ENCODE data around the gene EYS. TPM values are rescaled to one million over a fixed set of nuclear protein-coding genes. Genes with fewer than 3 reads are reported as not detected.

EYS gene
- total RNA-seq, 1 donor from 2014 or later = 0.31 TPM

DNA sequence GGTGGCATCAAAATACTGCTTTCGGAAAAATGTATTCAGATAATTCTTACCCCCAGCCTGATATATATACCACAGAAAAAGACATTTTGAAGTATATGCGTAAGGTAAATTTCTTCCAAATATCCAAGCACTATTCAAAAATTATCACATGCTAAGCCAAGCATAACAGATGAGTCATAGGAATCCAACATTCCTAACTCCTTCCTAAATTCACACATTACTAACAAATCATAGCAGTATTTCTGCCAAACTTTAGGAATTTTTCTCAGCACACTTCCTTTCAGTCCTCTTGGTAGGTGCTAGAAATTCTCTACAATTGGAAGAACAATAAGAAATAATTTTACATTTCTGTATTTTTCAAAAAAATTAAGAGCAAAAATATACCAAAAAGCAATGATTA lies 417.5 kb downstream of the EYS start:
- intact Hi-C loops (cut with DNase I) = no loop called here
- no peak for DNase-seq (ENCODE audit: low spot score)
- no peak for ATAC-seq

DNA sequence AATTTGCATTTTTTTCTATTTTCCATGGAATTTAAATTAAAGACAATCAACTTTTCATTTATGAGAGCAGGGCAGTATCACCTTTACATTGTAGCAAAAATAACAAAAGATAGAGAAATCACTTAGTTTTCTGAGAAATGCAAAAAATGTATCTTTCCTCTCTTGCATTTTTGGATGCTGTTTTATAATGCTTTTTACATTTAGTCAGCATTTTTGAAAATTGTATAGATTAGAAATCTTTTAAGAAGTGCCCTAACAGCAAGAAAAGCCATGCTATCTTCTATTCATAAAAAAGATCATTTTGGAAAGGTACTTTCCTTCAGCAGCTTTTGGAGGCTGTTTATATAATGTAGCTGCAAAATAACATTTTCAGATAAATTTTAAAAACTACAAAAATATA lies 421.8 kb downstream of the EYS start:
- DNase-seq (ENCODE audit: low spot score) = no peak
- intact Hi-C loops (cut with DNase I) = no loop called here
- ATAC-seq = no peak

DNA sequence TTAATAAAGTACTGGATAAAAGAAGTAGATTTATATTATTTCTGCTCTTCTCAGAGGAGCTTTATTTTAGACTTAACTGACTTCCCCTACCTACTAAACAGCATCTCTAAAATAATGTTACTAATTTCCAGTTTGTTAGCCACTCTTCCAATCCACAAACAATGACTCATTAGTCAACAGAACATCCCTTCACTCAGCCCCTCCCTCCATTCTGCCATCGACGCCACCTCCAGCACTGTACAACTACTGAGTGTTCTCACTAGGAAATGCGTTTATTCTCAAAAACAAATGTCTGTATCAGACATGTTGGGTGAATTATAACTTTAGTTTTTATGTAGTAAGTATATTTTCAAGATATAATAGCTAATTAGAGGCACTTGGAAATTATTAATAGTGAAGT lies 427.0 kb downstream of the EYS start:
- intact Hi-C loops (cut with DNase I) = no loop called here
- ATAC-seq (no peak), DNase-seq (ENCODE audit: low spot score) (no peak)

DNA sequence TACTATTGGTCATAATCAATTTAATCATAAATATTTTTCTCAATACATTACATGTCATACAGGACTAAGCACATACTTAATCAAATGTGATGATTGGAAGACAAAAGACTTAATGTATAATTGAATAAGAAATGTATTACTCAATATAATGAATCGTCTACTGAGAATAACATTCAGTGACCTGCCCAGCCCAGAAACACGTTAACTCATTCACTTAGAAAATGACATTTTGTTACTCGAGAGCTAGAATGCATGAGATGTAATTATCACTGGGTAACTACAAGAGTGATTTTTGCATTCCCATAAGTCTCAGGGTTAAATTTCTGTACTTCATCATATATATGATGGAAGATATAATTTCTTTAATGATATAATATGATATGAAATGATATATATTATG lies 444.8 kb downstream of the EYS start:
- DNase-seq (ENCODE audit: low spot score) (no peak), ATAC-seq (no peak)
- intact Hi-C loops (cut with DNase I) = no loop called here

DNA sequence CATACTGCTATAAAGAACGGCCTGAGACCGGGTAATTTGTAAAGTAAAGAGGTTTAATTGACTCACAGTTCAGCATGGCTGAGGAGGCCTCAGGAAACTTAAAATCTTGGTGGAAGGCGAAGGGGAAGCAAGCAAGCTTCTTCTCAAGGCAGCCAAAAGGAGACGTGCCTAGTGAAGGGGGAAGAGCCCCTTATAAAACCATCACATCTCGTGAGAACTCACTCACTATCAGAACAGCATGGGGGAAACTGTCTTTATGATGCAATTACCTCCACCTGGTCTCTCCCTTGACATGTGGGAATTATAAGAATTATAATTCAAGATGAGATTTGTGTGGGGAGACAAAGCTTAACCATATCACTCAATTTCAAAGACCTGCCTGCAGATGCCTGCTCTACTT lies 447.0 kb downstream of the EYS start:
- intact Hi-C loops (cut with DNase I) = no loop called here
- DNase-seq (ENCODE audit: low spot score) (no peak), ATAC-seq (no peak)

DNA sequence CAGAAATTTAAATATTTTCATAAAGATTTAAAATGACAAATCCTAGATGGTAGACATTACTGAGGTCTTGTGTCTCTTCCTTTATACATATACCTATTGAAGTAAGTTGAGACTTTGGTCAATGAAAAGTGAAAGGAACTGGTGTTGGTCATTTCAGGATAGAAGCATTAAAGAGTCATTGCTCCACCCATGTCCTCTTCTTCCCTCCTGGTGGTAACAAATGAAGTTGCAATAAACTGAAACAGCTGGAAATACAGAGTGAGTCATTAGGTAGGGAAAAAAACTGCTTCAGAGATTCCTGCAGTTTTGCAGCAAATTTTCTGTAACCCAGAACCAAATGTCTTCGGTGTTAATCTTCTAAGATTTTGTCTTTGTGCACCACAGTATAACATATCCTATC lies 448.0 kb downstream of the EYS start:
- ATAC-seq = no peak
- intact Hi-C loops (cut with DNase I) = no loop called here

DNA sequence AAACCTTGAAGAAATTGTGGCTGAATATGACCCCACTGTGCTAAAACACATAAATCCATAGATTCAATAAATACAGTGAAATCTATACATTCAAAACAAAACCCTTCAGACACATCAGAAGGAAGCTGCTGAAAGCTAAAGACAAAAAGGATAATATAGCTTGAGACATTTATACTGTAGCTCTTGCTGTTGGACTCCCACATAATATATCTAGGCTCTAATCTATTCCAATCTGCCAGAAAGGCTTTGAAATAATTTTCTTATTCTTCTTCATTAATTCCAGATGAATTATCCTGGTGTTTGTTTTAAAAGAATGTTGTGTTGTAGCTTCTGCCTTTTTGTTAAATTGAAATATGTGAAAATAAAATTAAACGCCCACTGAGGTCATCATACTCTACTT lies 454.0 kb downstream of the EYS start:
- no peak for DNase-seq (ENCODE audit: low spot score)
- no peak for ATAC-seq
- intact Hi-C loops (cut with DNase I) = no loop called here

More for the DNA sequence above, 448.0 kb downstream of the EYS start:
- no peak for DNase-seq (ENCODE audit: low spot score)

DNA sequence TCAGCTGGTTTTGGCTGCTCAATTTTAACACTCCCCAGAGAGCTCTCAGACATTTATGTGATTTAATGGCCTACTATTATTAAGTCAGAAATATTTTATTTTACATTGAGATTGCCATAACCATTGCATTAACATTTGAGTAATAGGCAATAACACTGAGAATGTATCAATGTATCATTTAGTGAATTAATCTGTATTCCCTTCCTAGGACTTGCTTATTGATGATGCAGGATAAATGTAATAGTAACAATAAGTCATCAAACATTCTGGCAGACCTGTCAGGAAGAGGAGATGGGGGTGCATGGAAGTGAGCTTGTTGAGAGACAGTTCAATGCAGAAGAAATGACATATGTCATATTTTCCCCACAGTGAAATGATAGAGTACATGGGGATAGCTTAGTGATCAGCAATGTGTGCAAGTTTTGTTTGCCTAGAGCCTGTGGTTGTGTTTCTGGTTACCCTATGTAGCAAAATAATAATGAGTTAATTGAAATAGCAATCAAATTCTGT lies 458.9 kb downstream of the EYS start:
- ATAC-seq (no peak), DNase-seq (ENCODE audit: low spot score) (no peak)
- intact Hi-C loops (cut with DNase I) = no loop called here

DNA sequence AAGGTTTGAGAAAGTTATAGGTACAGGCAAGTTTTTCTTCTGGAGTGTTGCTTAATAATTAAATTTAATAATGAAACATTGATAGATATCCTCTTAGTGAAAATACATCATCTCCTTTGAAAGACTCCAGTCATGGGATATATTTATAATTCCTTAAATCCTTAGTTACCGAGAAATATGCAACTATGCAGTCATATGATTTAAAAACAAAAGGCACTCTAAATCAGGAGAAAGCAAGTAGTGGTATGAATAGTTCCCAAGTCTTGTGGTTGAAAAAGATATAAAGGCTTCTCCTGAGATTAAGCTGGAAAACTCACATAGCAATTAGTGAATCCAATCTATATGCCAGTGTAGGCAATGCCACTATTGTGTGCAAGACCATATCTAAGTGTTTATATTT lies 475.4 kb downstream of the EYS start:
- DNase-seq (ENCODE audit: low spot score) (no peak), ATAC-seq (no peak)
- intact Hi-C loops (cut with DNase I) = no loop called here

DNA sequence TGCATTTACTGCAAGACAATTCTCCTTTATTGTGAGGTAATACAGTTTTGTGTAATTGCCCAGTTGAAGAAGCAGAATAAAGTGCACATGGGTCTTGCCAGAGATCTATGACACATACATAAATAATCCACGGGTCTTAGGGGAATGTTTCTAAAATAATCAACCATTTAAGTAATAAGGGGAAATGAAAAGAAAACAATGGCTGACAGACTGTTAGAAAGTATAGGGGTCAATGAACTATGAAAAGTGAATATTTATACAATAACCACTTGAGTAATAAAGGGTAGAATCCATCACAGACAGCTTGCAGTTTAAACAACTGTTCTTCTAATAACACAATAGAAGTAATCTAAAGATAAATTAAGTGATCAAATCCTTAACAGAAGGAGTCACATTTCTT lies 477.2 kb downstream of the EYS start:
- DNase-seq (ENCODE audit: low spot score) (no peak), ATAC-seq (no peak)
- intact Hi-C loops (cut with DNase I) = no loop called here

DNA sequence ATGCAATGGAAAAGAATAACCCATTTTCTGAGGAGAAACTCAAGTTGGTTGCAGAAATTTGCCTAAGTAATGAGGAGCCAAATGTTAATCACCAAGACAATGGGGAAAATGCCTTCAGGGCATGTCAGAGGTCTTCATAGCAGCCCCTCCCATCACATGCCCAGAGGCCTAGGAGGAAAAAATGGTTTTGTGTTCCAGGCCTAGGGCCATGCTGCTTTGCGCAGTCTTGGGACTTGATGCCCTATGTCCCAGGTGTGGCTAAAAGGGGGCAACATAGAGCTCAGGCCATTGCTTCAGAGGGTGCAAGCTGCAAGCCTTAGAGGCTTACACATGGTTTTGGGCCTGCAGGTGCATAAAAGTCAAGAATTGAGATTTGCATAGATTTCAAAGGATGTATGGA lies 485.9 kb downstream of the EYS start:
- ATAC-seq (no peak), DNase-seq (ENCODE audit: low spot score) (no peak)
- intact Hi-C loops (cut with DNase I) = no loop called here

DNA sequence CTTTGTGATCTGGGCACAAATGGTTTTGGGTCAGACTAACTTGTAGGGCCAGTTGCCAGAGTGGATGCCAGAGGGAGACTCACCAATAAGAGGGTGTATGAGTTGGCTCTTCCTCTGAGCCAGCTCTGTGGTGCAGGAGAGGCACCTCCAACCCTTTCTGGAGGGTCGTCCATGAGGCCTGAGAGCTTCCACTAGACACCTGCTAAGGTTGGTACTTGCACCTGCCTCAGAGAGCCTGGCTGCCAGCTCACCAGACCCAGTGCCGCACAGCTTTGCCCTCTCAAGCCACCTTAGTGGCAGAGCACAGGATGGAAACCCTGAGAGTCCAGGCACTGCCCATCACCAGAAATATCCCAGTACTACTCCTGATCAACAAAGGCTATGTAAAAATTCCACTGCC lies 504.3 kb downstream of the EYS start:
- no peak for ATAC-seq
- intact Hi-C loops (cut with DNase I) = no loop called here
- no peak for DNase-seq (ENCODE audit: low spot score)

DNA sequence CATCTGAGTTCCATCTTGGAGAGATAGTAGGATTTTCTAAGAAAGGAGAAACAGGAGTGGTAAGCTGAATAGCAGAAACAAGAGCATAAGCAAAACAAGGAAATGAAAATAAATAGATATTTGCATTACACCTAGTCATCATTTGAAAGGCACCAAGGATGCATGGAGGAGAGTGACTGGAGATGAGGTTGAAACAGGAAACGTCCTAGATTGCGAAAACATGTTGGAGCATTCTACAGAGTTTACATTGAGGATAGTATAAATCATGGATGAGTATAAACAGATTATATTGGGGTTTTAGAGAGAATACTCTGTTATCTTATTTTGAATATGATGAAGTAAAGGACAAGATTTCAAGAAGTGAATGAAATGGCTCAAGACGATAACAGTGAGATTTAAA lies 507.3 kb downstream of the EYS start:
- ATAC-seq = no peak
- intact Hi-C loops (cut with DNase I) = no loop called here

DNA sequence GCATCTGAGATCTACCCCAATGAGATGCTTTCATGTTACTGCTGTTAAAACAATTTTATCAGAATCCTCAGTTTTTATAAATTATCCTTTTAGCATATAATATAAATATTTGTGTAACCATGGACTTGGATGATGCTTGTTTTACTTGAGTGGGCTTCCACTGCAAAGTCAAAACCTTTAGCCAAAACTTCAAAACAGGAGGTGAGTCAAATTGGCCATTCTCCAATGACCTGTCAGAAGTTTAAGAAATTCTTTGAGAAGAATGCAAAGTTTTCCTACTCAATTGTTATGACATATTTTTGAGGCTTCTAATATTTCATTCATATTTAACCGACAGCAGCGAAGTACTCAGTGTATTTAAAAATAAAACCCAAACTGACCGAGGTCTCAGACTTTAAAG lies 507.9 kb downstream of the EYS start:
- DNase-seq (ENCODE audit: low spot score) = no peak
- intact Hi-C loops (cut with DNase I) = no loop called here
- ATAC-seq = no peak

More for the DNA sequence above, 507.3 kb downstream of the EYS start:
- DNase-seq (ENCODE audit: low spot score) = no peak

DNA sequence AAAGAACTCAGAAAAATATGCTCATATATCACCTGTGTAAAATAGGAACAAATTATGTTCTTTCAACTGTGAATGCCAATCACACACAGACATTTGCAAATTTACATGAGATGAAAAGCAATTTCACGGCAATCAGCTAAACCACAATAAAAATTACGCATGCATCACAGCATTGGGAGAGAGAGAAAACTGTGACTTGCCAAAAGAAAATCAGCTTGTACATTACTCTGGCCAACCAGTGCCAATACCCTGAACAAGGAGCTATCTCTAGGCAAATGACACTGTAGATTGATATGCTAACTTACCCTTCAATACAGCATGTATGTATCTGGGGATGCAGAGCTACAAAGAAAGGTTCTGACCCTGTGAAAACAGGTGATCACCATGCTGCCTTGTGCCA lies 515.6 kb downstream of the EYS start:
- intact Hi-C loops (cut with DNase I) = no loop called here
- DNase-seq (ENCODE audit: low spot score) (no peak), ATAC-seq (no peak)

DNA sequence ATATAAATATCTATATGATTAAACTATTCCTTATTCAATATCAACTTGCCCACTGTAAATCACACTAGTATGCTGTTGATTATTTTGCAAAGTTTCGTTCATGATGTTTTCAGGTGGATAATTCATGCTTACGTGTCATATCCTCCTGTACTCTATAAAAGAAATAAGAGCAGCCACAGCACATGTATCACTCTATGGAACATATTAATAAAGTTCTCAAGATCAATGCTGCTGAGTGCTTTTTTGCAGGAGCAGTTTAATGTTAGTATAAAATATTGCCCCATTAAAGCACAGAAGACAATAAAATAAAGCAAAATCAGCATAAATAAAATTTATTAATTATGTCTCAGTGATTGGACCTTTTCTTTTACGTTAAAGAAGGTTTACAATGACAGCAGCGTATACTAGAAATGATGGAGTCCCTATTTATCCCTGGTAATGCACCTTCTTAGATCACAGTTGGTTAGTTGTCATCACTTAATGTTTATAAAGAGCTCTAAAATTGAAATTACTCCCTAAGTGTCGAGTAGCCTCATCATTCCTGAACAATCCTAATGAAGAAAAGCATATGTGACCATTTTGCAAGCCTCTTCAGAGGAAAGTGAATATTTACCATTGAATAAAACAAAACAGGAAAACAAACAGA lies 517.7 kb downstream of the EYS start:
- intact Hi-C loops (cut with DNase I) = no loop called here
- no peak for DNase-seq (ENCODE audit: low spot score)
- no peak for ATAC-seq

DNA sequence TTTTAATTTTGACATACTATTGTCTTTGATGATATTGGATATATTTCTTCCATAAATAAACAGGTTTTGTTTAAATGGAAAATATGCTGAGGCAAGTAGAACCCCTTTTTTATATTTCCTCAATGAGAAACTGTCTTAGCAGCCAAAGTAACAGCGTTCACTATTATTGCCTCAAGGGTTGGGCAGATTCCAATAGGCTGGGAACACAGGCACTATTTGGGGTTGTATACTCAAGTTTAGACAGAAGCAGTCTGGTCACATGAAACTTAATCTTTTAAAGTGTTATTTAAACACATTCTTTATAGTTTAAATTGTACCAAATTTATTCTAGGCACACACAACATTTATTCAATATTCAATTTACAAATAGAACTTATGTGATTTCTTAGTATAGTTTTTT lies 520.2 kb downstream of the EYS start:
- DNase-seq (ENCODE audit: low spot score) (no peak), ATAC-seq (no peak)
- intact Hi-C loops (cut with DNase I) = no loop called here

DNA sequence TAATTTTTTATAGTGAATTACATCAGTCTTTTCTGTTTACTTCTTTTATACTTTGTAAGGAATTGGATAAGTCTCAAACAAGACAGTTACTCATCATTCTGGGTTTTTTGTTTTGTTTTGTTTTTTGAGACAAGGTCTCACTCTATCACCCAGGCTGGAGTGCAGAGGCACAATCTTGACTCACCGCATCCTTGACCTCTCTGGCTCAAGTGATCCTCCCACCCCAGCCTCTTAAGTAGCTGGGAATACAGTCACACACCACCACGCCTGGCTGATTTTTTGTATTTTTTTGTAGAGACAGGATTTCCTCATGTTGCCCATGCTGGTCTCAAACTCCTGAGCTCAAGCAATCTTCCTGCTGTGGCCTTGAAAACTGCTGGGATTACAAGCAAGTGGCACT lies 524.3 kb downstream of the EYS start:
- no peak for ATAC-seq
- intact Hi-C loops (cut with DNase I) = no loop called here
- DNase-seq (ENCODE audit: low spot score) = no peak

DNA sequence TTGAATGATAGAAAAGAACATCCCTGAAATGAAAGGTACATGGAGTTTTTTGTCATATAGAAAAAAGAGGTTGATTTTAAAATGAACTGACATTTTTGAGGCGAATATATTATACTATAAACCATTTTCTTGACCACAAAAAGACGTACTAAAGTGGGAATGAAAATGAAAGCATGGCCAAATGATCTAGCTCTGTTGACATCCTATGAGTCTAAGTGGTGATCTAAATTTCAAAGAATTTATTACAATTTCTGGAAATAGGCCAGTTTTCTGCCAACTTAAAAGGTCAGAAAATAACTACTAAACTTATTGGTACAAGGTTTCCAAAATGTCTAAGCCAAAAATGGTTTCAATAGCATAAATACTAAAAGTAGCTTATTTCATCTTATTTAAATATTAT lies 536.8 kb downstream of the EYS start:
- DNase-seq (ENCODE audit: low spot score) (no peak), ATAC-seq (no peak)
- intact Hi-C loops (cut with DNase I) = no loop called here

DNA sequence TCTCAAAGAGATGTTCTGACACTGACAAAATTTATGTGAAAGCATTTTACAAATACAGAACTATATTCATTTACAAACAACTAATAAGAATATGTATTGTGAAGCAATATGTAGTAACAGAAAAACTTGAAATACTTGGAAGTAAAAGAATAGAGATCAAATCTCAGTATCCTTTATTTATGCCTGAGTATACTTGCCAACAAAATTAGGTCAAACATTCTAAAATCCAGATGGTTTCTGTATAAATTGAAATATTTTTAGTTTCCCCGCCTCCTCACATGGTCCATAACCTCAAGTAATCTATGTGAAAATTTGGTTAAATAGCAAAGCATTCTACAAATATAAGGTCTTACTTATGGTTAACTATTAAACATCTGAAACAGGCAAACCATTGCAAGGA lies 545.4 kb downstream of the EYS start:
- intact Hi-C loops (cut with DNase I) = no loop called here
- ATAC-seq (no peak), DNase-seq (ENCODE audit: low spot score) (no peak)

DNA sequence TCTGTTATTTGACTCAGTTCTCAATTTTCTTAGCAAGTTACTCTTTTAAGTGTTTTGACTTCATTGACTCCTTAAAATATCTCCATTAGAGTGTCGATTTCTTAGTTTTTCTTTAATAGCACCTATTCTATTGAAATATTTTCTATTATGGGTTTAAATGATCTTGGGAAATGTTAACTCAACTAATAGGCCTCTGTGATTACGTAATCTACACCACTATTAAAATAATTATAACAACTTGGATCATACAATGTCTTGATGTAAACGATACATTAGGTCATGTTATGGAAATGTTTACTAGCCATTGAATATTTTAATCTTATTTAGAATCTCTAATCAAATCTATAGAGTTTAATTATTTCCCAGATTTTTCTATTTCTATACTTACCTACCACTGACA lies 550.0 kb downstream of the EYS start:
- intact Hi-C loops (cut with DNase I) = no loop called here
- no peak for DNase-seq (ENCODE audit: low spot score)
- no peak for ATAC-seq

DNA sequence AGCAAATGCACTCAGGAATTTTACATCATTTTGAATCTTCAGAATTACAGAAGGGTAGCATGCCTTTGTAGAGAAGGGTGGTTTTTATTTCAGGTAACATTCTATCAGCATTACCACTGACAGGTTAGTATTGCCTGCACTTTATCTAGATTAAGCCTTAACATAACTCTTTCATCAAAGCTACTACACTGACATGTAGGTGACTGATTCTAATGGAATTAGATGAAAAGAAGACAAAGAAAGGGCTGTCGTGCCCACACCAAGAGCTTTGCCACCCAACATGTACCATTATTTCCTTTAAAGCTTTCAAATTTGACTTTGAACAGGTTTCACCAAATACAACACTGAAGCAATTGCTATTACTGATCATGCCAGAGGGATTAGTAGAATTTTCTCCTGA lies 551.9 kb downstream of the EYS start:
- ATAC-seq (no peak), DNase-seq (ENCODE audit: low spot score) (no peak)
- intact Hi-C loops (cut with DNase I) = no loop called here

Measured in sciatic nerve (tissue), 2 donors.